GM21367 (cell line): ENCODE results near the gene MRPL41.
"Not testable (repeated sequence)": the region's sequence is repeated elsewhere in the genome, so short reads cannot be mapped to it uniquely, and the experiment has no call there.

ENCODE experiments used
- ATAC-seq: cut with Tn5 transposase; IDR thresholded peaks from one replicate; pipeline ENCODE4 v1.9.1; 2021; ENCODE audit not compliant: unreplicated experiment

The MRPL41 gene

DNA sequence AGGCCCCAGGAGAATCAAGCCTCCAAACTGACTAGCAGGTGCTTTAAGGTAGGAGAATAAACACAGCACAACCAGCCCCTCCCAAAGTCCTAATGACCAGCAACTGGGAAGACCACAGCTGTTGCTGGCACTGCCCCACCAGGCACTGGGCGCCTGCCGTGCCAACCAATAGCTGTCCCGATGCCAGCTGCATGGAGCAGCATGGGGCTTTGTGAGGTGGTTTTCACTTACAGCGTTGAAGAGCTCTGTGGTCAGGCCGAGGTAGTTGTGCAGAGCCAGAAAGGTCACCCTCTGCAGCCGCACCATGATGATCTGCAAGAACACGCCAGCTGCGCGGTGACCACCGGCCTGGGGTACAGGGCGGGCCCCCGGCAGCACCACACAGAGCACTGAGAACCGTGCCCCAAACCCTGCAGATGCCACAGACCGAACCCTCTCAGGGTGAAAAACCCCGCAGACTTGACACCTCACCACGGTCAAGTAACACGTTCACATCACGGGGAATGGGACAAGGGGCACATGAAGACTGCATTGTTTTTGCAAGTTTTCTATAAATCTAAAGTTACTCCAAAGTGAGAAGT, 30.2 kb upstream of the MRPL41 start:
- ATAC-seq = no peak

GRCh38 chr9:137522746-137523455, 28.8 kb upstream of the MRPL41 start:
- no peak for ATAC-seq

- ATAC-seq = no peak
Observed at GRCh38 chr9:137524161-137524980, 27.3 kb upstream of the MRPL41 start.

DNA sequence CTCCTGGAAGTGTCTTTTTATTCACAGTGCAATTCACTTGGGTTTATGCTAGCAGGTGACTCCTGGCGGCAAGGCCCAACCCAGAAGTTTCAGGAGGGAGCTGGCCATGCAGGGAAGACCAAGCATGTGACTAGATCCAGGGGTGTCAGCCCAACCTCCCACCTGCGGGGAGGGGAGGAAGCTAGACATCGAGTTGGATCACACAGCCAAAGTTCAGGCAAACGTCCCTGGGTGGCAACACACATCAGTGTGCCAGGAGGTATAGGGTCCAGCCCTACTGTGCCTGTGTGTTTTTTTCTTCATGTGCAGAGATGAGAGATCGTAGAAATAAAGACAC, 26.7 kb upstream of the MRPL41 start:
- ATAC-seq = no peak

GRCh38 chr9:137530331-137530730, 21.3 kb upstream of the MRPL41 start:
- no peak for ATAC-seq

DNA sequence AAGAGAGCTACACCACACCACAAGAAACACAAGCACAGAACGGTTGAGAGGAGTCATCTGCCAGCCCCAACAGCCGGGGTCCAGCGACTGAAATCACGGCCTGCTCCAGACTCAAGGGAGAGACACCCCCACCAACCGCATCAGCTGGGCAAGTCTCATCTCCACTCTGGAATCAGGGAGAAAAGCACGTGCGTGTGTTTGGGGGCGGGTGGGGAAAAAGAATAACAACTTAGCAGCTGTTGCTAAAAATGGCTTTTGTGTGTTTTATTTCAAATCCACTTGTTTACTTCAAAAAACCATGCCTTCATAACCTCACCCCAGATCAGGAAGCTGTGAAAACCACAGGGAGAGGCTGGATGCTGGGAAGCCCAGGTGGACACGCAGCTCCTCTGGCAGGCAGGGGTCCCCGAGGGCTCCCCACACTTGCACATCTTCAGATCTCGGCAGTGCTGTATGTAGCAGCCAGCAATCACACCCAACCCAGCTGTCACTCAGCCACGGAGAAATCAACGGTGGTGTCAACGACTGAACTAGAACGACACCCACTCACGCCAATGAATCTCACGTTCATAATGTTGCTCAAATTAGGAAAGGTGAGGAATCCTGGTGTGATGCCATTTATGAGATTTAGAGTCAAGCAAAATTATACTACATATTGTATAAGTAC, 20.4 kb upstream of the MRPL41 start:
- ATAC-seq = no peak

GRCh38 chr9:137532891-137533468, 18.7 kb upstream of the MRPL41 start:
- ATAC-seq = not testable (repeated sequence)

DNA sequence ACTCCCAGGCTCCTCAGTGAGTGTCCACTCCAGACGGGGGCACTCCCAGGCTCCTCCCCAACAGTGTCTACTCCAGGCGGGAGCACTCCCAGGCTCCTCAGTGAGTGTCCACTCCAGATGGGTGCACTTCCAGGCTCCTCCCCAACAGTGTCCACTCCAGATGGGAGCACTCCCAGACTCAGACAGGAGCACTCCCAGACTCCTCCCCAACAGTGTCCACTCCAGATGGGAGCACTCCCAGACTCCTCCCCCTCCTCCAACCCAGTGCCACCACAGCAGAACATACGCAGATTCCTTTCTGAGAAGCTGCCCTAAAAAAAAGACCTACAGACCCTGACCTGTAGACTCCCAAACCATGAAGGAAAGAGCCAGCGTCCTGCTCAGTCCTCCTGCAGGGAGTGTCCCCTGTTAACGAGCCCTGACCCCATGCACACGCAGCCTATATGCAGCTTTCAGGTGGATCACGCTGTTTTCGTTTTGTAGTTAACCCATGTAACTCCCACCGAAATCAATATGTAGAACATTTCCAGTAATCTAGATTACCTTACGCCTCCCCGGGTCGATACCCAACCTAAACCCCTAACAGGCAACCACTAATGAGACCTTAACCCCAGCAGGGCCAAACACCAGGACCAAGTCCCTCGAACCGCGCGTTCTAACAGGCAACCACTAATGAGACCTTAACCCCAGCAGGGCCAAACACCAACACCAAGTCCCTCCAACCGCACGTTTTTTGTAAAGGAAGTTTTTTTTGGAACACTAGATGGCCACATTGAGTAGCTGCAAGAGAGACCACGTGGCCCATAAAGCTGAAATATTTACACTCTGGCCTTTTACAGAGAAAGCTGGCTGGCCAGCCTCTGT, 17.2 kb upstream of the MRPL41 start:
- ATAC-seq = no peak

DNA sequence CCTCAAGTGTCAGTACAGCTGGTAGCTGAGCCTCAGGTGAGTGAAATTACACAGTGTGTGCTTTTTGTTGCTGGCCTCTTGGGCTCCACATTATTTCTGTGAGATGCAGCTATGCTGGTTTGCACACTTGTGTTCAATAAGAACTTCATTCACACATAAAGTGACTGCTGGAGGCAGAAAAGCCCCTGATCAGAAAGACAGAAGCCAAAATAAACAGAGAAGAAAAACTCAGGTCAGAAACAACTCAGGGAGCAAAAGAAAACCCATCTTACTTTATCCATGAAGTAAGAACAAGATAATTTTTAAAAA, 16.6 kb upstream of the MRPL41 start:
- ATAC-seq = no peak

DNA sequence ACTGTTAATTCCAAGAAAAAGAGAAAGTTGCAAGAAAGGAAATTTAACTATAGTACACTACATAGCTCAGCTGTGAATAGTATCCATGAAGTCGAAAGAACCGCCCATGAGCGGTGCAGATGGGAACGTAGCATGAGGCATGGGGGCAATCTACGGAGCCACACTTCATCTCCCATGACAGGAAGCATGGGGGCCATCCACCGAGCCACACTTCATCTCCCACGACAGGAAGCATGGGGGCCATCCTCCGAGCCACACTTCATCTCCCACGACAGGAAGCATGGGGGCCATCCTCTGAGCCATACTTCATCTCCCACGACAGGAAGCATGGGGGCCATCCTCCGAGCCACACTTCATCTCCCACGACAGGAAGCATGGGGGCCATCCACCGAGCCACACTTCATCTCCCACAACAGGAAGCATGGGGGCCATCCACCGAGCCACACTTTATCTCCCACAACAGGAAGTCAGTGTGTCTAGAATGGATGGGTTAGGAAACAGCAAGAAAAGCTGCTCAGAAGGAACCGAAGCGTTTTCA, 15.0 kb upstream of the MRPL41 start:
- ATAC-seq = not testable (repeated sequence)

DNA sequence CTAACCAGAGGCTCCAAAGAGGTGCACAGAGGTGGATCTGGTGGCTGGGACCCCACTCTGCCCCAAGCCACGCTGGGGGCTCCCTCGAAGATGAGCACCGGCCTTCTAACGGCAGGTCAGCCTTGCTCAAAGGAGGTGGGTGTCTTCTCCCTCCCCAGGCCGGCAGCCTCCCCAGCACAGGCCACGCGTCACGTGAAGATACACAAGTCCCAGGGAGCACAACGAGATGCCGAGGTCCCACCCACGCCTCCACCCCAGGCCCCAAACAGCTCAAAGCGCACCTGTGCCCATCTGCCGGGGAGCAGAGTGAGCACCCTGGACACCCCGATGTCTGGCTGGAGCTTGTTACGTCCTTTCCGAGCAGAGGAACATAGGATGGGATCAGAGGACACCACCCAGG, 13.6 kb upstream of the MRPL41 start:
- no peak for ATAC-seq

GRCh38 chr9:137540536-137540935, 11.1 kb upstream of the MRPL41 start:
- ATAC-seq = no peak

- ATAC-seq = no peak
Observed at GRCh38 chr9:137542486-137542885, 9.2 kb upstream of the MRPL41 start.

DNA sequence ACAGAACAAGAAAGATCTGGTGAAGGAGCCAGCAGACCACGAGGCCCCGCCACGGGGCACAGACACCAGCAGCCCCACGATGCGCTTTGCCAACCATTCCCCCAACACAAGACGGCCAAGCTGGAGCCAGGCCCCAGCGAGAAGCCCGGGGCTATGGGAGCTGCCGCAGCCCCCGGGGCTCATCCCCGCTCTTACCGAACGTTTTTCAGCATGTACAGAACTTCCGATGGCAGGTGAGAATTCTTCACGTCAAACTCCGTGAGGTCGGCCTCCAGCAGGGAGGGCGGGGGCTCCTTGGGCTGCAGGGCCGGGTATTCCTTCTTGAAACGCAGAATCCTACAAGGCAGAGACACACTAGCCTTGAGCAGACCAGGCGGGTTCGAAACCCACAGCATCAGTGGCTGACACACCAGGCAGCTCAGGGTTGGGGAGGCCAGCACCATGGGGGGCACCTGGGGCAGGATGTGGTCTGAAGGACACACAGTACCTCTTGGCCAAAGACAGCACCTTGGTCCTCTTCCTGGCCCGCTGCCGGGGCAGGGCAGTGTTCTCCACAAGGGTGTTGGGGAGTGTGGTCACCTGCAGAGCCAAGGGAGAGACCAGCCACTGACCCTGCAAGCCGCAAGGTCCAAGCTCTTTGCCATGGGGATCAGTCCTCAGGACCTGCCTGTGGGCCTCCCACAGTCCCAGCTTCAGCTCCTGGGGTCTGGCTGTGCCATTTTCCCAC, 8.3 kb upstream of the MRPL41 start:
- ATAC-seq = no peak

DNA sequence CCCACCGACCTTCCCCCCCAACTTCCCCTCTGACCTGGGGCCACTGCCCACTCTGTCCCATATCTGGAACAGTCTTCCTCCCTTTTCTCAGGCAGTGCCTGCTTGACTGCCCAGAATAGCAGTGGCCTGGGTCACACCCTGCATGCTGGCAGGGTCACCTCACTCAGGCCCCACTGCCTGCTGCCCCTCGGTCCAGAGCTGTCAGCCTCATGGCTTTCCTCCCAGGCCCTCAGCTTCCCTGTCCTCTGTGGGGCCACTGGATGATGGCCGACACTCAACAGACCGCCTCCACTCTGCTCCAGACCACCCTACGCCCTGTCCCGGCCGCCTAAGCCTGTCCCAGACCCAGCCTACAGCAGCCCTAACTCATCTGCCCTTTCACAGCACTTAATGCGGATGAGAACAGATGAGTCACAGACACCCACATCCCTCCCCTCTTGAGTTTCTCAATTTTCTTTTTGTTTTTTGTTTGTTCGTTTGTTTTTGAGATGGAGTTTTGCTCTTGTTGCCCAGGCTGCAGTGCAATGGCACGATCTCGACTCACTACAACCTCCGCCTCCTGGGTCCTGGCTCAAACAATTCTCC, 7.4 kb upstream of the MRPL41 start:
- no peak for ATAC-seq

- ATAC-seq = no peak
Observed at GRCh38 chr9:137545123-137545522, 6.6 kb upstream of the MRPL41 start.

- ATAC-seq = no peak
Observed at GRCh38 chr9:137547687-137548543, 3.8 kb upstream of the MRPL41 start.

- no peak for ATAC-seq
Observed at GRCh38 chr9:137550231-137550621, 1.5 kb upstream of the MRPL41 start, which contains the start of gene PNPLA7. Gene PNPLA7 (minus strand): TSS chr9:137550402. CDS start chr9:137550197, 205 bp downstream.
